Left lung (tissue), 10 donors: Measurements from ENCODE around the gene PAX6. TPM values are rescaled to one million over a fixed set of nuclear protein-coding genes. Genes with fewer than 3 reads are reported as not detected.

Experiments
- ATAC-seq: fragments of 200-7000 bp; cut with Tn5 transposase; one replicate; pipeline ENCODE4 v1.9.1; 2020; ENCODE audit warnings: moderate library complexity
- DNase-seq, 4 donors: peaks; one replicate each; pipeline ENCODE4 v3.0.0-alpha.2; 2013 to 2020
- H3K27ac ChIP-seq, 2 donors: fragments of 200-600 bp; sonication (generic) in 1 of 2; one replicate each; pipeline versions ENCODE4 v1.5.0 to v1.8.0; 2020 to 2021
- H3K27me3 ChIP-seq, 2 donors: fragments of 200-600 bp; sonication (generic) in 1 of 2; one replicate each; pipeline versions ENCODE4 v1.5.0 to v1.8.0; 2020 to 2021
- H3K36me3 ChIP-seq, 2 donors: fragments of 200-600 bp; sonication (generic) in 1 of 2; one replicate each; pipeline versions ENCODE4 v1.5.0 to v1.8.0; 2020 to 2021
- H3K4me1 ChIP-seq, 2 donors: fragments of 200-600 bp; one replicate each; pipeline ENCODE4 v1.8.0; 2021
- H3K4me3 ChIP-seq, 2 donors: fragments of 200-600 bp; sonication (generic) in 1 of 2; one replicate each; pipeline versions ENCODE4 v1.5.0 to v1.8.0; 2020 to 2021; ENCODE audit warnings: mild to moderate bottlenecking in 1 of 2
- H3K9me3 ChIP-seq, 2 donors: fragments of 200-600 bp; sonication (generic) in 1 of 2; one replicate each; pipeline versions ENCODE4 v1.5.0 to v1.8.0; 2020 to 2021
- intact Hi-C, 2 donors: fragments of 100-400 bp; cut with DNase I; formaldehyde crosslinking; loops; one replicate each; pipeline versions ENCODE4 v1.11.2 to v1.14.2; 2022
- polyA plus RNA-seq, 6 donors: library from polyadenylated mRNA; unstranded; fragments of 120-200 nt; gene quantifications; one replicate each; pipeline ENCODE4 v1.2.1, GENCODE V29; 2013; ENCODE audit not compliant: insufficient read length in 6 of 6
- total RNA-seq, 2 donors: library from RNA; stranded (reverse); fragmentation: NEBNext Ultra II Directional; extraction: Animal tissue kit (Norgen Biotek cat#: 25700); gene quantifications; one replicate each; pipeline ENCODE4 v1.2.1, GENCODE V29; 2021
- TF ChIP-seq, protein P1 (sequence below), 2 donors: fragments of 200-600 bp; sonication (generic) in 1 of 2; IDR thresholded peaks; one replicate each; pipeline versions ENCODE4 v1.5.0 to v1.8.0; 2021; ENCODE audit warnings: antibody characterized with exemption in 2 of 2
- donor health status: DM: no; HTN: yes; CAD: no.
- donor health status: DM: no; HTN: no; CAD: no.

The PAX6 gene
- total and polyA plus RNA-seq, 8 donors: 0.07 to 0.18 (median 0.10) TPM; not detected in 4

DNA sequence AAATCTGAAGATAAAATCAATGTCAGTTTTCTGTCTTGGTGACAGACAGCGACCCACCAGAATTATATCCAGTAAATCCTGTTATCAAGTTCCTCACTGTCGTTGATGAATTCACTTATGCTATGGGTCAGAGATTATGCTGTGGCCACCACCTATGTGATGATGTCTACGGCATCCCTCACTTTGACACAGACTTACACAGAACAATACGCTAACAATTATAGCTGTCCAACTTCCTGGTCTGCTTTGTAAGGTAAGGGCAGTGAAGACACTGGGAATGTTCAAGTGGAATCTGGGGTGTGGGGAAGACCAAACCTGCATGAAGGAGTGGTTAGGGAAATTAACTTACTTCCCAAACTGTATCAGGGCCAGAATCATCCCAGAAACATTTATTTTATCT, 19.3 kb upstream of the PAX6 start:
- Histone ChIP-seq H3K36me3 (no peaks in the 10 kb centered on the region), H3K27me3 (peaks cover 64 to 100% of the 10 kb centered on the region in 2 donors), H3K9me3 (no peaks in the 10 kb centered on the region), H3K4me1 (no peaks in the 10 kb centered on the region), H3K27ac (no peak overlapping the region), H3K4me3 (no peak overlapping the region)
- intact Hi-C loops: no loop called here
- DNase-seq (no peak), ATAC-seq (no peak)
- TF ChIP-seq, protein P1, sequence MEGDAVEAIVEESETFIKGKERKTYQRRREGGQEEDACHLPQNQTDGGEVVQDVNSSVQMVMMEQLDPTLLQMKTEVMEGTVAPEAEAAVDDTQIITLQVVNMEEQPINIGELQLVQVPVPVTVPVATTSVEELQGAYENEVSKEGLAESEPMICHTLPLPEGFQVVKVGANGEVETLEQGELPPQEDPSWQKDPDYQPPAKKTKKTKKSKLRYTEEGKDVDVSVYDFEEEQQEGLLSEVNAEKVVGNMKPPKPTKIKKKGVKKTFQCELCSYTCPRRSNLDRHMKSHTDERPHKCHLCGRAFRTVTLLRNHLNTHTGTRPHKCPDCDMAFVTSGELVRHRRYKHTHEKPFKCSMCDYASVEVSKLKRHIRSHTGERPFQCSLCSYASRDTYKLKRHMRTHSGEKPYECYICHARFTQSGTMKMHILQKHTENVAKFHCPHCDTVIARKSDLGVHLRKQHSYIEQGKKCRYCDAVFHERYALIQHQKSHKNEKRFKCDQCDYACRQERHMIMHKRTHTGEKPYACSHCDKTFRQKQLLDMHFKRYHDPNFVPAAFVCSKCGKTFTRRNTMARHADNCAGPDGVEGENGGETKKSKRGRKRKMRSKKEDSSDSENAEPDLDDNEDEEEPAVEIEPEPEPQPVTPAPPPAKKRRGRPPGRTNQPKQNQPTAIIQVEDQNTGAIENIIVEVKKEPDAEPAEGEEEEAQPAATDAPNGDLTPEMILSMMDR (IDR thresholded peaks at IDR 0.05): no peak

DNA sequence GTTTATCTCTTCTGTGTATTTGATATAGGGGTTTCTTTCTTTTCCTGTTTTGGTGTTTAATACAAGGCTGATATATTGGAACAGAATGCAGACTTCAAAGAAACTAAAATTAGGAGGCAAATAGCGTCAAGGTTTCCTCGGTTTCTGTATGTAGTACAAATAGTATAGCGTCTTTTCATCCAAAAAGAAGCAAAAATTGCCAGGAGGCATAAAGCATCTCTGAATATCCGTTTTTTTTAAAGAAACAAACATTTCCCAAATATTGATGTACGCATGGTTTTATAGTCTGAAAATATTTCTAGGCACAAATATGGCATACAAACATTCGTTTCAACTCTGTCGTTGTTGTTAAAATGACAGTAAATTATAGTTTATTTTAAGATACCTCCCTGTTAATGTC, 17.1 kb upstream of the PAX6 start:
- H3K4me3 ChIP-seq: no peak overlapping the region
- ATAC-seq: no peak
- intact Hi-C loops: no loop called here
- H3K4me1 ChIP-seq: no peaks in the 10 kb centered on the region
- TF ChIP-seq, protein P1 (IDR thresholded peaks at IDR 0.05): no peak
- peaks cover 80 to 100% of the 10 kb centered on the region in 2 donors for H3K27me3 ChIP-seq
- H3K27ac ChIP-seq: no peak overlapping the region
- H3K36me3 ChIP-seq: no peaks in the 10 kb centered on the region
- no peaks in the 10 kb centered on the region for H3K9me3 ChIP-seq
- no peak for DNase-seq

DNA sequence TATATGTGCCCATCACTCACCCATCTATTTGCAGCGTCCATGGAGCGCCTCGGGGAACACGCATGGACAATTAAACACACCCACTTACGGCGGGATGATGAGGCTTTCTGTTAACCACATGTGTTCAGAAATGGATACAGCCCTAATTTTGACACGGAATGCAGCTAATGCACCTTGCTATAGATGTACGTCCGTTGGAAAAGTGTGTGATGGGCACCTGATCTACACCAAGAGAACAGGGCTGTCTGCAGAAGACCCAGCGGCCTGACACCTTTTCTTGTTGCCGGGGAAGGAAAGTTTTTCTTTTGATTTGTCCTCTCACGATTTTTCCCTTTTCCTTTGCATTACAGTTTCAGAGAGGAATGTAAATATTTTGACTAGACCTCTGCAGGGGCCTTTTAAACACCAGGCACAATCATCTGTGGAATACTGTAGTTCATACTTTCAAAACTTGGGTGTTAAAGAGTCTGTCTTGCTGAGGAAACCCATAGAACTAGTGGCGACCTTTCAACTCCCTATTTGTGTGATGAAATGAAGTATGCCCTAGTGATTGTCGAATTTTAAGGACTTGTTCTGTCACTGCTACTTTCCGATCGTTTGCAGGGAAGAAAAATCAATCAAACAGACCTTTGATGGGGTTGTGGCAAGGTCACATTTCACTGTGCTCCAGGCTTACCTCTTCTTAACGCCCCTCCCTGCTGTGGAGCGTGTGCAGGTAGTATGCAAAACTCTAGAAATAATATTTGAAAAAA, 16.5 kb upstream of the PAX6 start:
- Histone ChIP-seq H3K4me3 (no peak overlapping the region), H3K27ac (no peak overlapping the region), H3K36me3 (no peaks in the 10 kb centered on the region), H3K9me3 (no peaks in the 10 kb centered on the region), H3K4me1 (no peaks in the 10 kb centered on the region), H3K27me3 (peaks cover 86 to 100% of the 10 kb centered on the region in 2 donors)
- DNase-seq (no peak), ATAC-seq (no peak)
- TF ChIP-seq, protein P1 (IDR thresholded peaks at IDR 0.05): no peak
- intact Hi-C loops: no loop called here

DNA sequence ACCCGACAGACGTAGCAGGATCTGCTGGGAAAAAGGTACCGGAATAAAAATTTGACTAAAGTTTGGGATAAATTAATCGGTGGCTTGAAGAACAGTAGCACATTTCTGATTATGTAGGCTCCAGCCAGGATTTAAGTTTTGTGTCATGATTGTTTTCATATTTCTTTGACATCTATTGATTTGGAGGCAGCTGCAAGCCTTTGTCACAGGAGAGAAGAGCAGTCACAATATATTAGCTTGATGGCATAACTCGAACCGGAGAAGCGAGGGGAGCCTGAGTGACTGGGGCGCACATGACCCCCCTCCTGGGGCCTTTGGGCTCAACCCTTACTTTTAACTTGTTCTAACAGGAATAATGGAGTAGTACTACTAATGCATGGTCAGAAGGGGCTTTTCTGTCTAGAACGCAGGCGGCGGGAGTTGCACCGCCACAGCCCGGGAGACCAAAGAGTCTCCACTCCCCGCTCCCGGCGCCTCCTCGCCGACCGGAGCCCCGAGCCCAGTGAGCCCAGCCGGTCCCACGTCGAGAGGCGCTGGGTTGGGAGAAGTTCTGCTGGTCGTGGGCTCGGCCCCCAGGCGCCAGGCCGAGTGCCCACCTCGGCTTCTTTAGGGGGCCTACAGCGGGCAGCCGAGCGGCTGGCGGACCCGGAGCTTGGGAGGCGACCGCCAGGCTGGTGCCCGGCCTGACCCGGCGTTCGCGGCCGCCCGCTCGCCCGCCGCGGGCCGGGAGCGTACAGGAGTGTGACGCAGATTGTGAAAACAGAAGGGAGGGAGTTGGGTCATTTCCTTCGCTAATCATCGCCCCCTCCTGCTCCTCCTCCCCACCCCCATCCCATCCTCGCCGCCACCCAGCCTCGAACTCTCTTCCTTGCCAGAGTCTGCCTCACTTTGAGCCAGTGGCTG, 15.7 kb upstream of the PAX6 start:
- Histone ChIP-seq H3K36me3 (no peaks in the 10 kb centered on the region), H3K4me1 (no peaks in the 10 kb centered on the region), H3K27ac (no peak overlapping the region), H3K4me3 (no peak overlapping the region), H3K27me3 (peaks cover 94 to 100% of the 10 kb centered on the region in 2 donors), H3K9me3 (no peaks in the 10 kb centered on the region)
- ATAC-seq (no peak), DNase-seq (peak in 1 of 4 donors; percentile 61)
- TF ChIP-seq, protein P1 (IDR thresholded peaks at IDR 0.05): no peak
- intact Hi-C loops: no loop called here
